ENCODE results near the gene SLC7A14. TPM values are rescaled to one million over a fixed set of nuclear protein-coding genes. Genes with fewer than 3 reads are reported as not detected.

SLC7A14 gene
- polyA plus RNA-seq, 3 donors, result not detected

- Histone ChIP-seq H3K36me3 (replicated peaks in 1 of 2; ENCODE audit: control insufficient read depth in 1 of 2, insufficient read depth in 2 of 2, low read length in 2 of 2) (no peaks in the 10 kb centered on the region), H3K9ac (ENCODE audit: insufficient read depth, low read length, poor library complexity, severe bottlenecking) (no peak overlapping the region), H3K4me1 (ENCODE audit: control insufficient read depth in 1 of 2, insufficient read depth in 2 of 2, low read length in 2 of 2) (no peaks in the 10 kb centered on the region), H3K79me2 (ENCODE audit: insufficient read depth, low read length) (no peaks in the 10 kb centered on the region), H3K4me3 (replicated peaks in 1 of 3; ENCODE audit: low read depth in 2 of 3, low read length in 3 of 3) (no peak overlapping the region), H3K27me3 (ENCODE audit: control insufficient read depth in 2 of 2, insufficient read depth in 2 of 2, low read length in 2 of 2) (no peaks in the 10 kb centered on the region), H3K4me2 (replicated peaks; ENCODE audit: extremely low read depth, low read length, poor library complexity, severe bottlenecking) (no peak overlapping the region), H2AFZ (ENCODE audit: insufficient read depth, low read depth, low read length, poor library complexity, severe bottlenecking) (no peak overlapping the region), H3K27ac (ENCODE audit: low read depth in 1 of 2, low read length in 2 of 2) (no peak overlapping the region), H3K9me3 (replicated peaks in 1 of 2; ENCODE audit: control insufficient read depth in 1 of 2, insufficient read depth in 1 of 2, low read length in 2 of 2) (no peaks in the 10 kb centered on the region), H4K20me1 (ENCODE audit: insufficient read depth, low read length) (no peaks in the 10 kb centered on the region)
- TF ChIP-seq CTCF (IDR thresholded peaks at IDR 0.05), result no peak
- H3K9me3 Mint-ChIP-seq, result peaks cover 0 to 4% (median 2%) of the 10 kb centered on the region in 7 donors
- H3K36me3 Mint-ChIP-seq, result no peaks in the 10 kb centered on the region
- no peaks in the 10 kb centered on the region for H3K4me1 Mint-ChIP-seq
- no peak overlapping the region for H3K4me3 Mint-ChIP-seq
- no peak overlapping the region for H3K27ac Mint-ChIP-seq
- peaks cover 3 to 4% (median 3%) of the 10 kb centered on the region in 3 donors for H3K27me3 Mint-ChIP-seq (ENCODE audit: low read depth in 3 of 3)
- intact Hi-C loops (cut with micrococcal nuclease), result no loop called here
- no peak for DNase-seq
- 100% methylated on average over 1 of the region's 4 CpGs for WGBS (ENCODE audit: insufficient coverage)
Measured at GRCh38 chr3:170529912-170530311, 56.0 kb downstream of the SLC7A14 start.

- H3K9me3 Mint-ChIP-seq, result peaks cover 0 to 4% (median 2%) of the 10 kb centered on the region in 7 donors
- no peak for DNase-seq
- H3K4me1 Mint-ChIP-seq, result no peaks in the 10 kb centered on the region
- Histone ChIP-seq H3K4me3 (replicated peaks in 1 of 3; ENCODE audit: low read depth in 2 of 3, low read length in 3 of 3) (no peak overlapping the region), H3K79me2 (ENCODE audit: insufficient read depth, low read length) (no peaks in the 10 kb centered on the region), H3K4me2 (replicated peaks; ENCODE audit: extremely low read depth, low read length, poor library complexity, severe bottlenecking) (no peak overlapping the region), H3K9ac (ENCODE audit: insufficient read depth, low read length, poor library complexity, severe bottlenecking) (no peak overlapping the region), H3K36me3 (replicated peaks in 1 of 2; ENCODE audit: control insufficient read depth in 1 of 2, insufficient read depth in 2 of 2, low read length in 2 of 2) (no peaks in the 10 kb centered on the region), H4K20me1 (ENCODE audit: insufficient read depth, low read length) (no peaks in the 10 kb centered on the region), H3K4me1 (ENCODE audit: control insufficient read depth in 1 of 2, insufficient read depth in 2 of 2, low read length in 2 of 2) (no peaks in the 10 kb centered on the region), H3K27me3 (ENCODE audit: control insufficient read depth in 2 of 2, insufficient read depth in 2 of 2, low read length in 2 of 2) (no peaks in the 10 kb centered on the region), H3K9me3 (replicated peaks in 1 of 2; ENCODE audit: control insufficient read depth in 1 of 2, insufficient read depth in 1 of 2, low read length in 2 of 2) (no peaks in the 10 kb centered on the region), H2AFZ (ENCODE audit: insufficient read depth, low read depth, low read length, poor library complexity, severe bottlenecking) (no peak overlapping the region), H3K27ac (ENCODE audit: low read depth in 1 of 2, low read length in 2 of 2) (no peak overlapping the region)
- intact Hi-C loops (cut with micrococcal nuclease), result no loop called here
- no CpG with 5 or more reads among the region's 2 CpGs for WGBS (ENCODE audit: insufficient coverage)
- H3K36me3 Mint-ChIP-seq, result no peaks in the 10 kb centered on the region
- peaks cover 2 to 4% (median 3%) of the 10 kb centered on the region in 3 donors for H3K27me3 Mint-ChIP-seq (ENCODE audit: low read depth in 3 of 3)
- H3K4me3 Mint-ChIP-seq, result no peak overlapping the region
- no peak overlapping the region for H3K27ac Mint-ChIP-seq
- TF ChIP-seq CTCF (IDR thresholded peaks at IDR 0.05), result no peak
Measured at GRCh38 chr3:170529346-170529745, 56.5 kb downstream of the SLC7A14 start.
